Activated CD8-positive, alpha-beta memory T cell treated with anti-CD3 and anti-CD28 coated beads for 4 hours (primary cell): ENCODE data around the gene PRPF8.

ENCODE experiments used
- DNase-seq, 2 donors: peaks; one replicate each; pipeline ENCODE4 v3.0.0-alpha.2; 2020; ENCODE audit warnings: low read depth in 2 of 2

The PRPF8 gene

DNA sequence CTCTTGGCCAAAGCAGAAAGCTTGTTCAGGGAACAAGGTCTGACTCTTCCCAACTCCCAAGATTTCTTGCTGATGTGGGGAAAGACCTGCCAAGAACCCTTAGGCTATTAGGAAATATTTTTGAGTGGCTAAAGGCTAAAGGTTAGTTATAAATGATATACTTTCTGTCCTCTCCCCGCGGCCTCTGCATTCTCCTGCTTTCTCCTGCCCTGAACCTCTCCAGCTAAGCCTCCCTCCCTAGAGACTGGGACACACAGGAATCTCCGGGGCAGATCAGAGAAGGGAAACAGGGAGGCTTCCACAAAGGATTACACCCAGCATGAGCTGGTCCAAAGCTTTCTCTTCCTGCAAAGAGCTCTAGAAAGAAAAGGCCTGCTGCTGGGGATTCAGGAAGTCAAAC is 58.3 kb downstream of the PRPF8 start:
- DNase-seq, result no peak

DNA sequence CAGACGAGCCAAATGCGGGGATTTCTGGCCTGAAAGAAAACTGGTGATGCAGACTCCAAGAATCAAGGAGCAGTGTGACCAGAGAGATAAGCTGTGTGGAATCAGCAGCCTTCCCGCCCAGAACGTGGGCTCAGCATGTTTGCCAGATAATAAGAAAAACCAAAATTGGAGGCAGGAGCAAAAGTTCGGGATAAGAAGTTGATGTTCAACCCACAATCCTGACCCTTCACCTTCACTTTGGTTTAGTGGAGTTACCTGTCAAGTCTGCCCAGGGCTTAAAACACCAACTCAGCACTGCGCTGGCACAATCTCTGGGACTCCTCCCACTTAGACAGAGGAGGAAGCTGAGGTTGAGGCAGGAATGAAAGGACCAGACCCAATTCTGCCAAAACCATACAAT is 59.1 kb downstream of the PRPF8 start:
- no peak for DNase-seq

DNA sequence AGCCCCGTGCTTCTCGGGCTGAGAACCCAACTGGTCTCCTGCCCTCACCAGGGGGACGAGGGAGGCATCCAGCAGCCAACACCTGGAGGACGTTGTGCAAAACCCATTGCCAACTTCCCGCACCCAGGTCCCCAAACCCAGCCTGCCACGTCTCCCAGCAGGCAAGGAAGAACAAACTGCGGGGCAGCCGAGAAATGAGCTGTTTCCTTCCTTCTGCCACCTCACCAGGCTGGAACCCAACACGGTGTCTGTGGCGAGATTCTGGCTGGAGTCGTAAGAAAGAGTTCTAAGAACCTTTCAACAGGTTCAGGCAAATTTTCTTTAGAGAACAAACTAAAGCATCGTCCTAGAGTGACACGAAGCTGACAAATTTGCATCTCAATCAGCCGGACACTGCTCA is 59.6 kb downstream of the PRPF8 start:
- DNase-seq, result no peak

DNA sequence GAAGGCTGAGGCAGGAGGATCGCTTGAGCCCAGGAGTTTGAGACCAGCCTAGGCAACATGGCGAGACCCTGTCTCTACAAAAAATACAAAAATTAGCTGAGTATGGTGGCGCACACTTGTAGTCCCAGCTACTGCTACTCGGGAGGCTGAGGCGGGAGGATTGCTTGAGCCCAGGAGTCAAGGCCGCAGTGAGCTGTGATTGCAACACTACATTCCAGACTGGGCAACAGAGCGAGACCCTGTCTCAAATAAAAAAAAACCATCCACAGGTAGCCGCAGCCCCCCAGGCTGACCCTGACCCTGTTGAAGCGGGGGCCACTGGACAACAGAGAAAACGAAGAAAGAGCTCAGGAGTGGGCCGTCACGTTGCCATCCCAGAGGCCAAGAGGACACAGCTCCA is 60.0 kb downstream of the PRPF8 start:
- DNase-seq, result no peak

DNA sequence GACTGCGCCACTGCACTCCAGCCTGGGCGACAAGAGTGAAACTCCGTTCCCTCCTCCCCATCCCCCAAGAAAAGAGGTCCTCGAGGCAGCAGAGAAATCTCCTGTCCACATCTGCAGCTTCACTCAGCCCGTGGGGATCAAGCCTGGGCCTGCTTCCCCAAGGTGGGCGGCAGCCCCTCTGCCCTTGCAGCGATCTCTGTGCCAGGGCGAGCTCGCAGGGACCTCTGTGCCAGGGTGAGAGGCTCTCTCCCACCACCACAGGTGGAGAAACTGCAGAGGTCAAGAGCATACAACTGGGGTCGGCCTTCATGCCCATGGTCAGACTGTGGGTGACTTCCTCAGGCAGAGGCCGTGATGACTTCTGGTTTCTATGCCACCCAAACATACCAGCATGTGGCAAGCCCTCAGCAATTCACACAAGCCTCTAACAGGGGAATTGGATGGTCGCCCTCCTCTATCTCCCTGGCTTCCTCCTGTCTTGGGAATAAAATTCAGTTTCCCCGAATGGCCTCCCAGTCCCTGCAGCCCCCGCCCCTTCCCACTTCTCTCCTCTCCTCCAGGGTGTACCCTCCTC is 61.5 kb downstream of the PRPF8 start:
- no peak for DNase-seq

DNA sequence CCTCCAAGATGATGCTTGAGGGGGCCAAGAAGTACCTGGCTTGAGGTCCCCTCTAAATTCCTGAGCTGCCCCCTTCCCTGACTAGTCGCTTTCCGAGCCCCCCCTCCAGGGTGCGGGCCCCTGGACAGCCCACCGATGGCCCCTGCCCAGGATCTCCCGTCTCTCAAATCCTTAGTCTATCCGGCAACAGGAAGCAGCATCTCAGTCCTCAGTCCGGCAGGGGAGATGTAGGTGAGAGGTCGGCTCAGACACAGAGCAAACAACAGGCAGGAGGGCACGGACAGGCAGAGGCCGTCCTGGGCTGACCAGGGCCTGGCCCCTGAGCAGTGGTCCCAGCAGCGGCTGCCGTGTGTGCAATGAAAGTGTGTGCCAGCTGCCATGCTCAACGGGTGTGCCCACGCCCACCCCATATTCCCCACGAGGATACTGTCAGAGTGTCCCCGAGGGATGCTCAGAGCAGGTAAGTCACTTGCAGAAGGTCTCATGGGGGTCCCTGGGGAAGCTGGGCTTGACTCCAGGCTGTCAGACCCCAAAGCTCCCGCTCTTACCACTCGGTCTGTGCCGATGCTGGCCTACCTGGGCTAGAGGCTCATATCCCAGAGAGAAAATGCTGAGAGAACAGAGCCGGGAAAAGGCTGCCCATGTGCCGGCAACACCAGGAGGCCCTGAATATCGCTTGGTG is 63.3 kb downstream of the PRPF8 start:
- DNase-seq, result no peak

DNA sequence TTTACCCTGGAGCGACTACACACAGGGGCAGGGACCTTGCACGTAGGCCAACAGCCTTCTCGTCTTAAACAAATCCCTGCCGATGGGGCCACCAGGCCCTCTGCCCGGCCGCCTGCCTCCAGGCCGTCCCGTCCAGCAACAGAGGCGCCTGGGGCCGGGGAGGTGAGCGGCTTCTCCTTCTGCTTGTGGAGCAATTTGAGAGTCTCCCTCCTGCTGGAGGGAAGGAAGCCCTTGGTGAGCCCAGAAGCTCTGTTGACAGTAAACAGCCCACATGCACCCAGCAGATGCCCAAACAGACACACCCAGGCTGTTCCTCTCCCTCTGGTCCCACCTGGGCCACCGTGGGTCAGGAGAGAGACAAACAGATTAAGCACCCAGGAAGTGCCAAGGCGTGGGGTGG is 64.2 kb downstream of the PRPF8 start:
- no peak for DNase-seq

DNA sequence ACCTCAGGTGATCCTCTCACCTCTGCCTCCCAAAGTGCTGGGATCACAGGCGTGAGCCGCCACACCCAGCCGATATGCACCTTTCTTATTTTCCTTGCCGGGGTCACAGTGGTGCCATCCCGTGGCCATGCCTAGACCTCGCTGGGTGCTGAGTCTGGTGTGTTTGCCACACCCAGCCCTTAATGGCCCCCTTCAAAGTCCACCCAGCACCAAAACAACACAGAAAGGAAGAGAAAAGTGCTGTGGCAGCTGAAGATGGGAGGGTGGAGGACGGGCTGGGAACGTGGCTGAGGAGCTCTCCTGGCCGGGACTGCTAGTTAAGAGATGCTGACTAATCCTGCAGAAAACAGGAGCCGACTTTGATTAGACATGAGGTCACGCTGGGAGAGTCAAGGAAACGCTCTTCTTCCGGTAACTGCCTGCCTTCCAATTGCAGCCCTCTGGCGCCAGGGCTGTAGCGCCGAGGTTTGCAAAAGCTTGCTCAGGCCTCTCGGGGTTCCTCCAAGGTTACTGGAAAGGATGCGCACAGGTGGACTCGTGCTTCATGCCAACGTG is 67.0 kb downstream of the PRPF8 start:
- DNase-seq, result no peak

DNA sequence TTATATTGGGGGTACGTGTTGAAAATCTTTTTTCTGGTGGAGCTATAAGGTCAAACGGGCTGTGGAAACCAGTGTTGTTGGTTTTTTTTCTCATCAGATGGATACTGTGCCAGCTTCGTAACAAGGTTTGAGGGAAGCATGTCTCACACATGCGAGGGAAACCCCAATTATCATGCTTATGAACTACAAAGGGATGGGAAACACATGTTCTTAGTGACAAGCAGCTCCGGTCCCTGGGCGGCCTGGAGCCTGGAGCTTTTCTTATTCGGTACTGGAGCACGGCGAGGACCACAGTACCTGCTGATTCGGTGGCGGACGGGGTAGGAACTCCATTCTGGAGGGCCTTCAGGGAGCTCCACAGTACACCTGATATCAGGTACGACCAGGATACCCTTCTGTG is 68.6 kb downstream of the PRPF8 start:
- DNase-seq, result no peak

DNA sequence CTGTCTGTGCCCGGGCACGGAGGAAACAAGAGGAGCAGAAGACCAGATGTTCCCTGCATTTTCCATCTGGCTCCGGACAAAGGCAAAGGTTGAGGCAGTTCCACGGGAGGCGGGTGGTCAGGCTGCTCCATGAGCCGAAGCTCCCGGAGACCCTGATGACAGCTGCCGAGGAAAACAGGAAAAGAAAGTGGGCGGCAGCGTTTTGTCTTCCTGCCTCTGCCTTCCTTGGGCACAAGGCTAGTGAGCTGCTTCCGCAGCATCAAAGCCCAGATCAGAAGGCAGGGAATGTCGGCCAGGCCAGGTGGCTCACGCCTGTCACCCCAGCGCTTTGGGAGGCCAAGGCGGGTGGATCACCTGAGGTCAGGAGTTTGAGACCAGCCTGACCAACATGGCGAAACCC is 72.3 kb downstream of the PRPF8 start:
- DNase-seq, result no peak

DNA sequence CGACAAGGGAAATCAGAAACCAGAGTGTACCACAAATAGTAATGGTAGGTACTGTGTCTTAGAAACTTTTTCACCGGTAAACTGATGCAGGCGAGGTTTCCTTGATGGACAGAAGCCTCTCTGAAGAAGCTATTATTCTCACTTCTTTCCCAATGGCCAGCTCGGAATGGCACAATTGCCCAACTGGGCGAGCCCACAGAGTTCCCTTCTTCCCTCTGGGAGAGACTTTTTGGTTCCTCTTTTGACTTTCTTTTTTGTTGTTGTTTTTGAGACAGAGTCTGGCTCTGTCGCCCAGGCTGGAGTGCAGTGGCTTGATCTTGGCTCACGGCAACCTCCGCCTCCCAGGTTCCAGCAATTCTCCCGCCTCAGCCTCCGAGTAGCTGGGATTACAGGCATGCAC is 73.0 kb downstream of the PRPF8 start:
- DNase-seq, result no peak

DNA sequence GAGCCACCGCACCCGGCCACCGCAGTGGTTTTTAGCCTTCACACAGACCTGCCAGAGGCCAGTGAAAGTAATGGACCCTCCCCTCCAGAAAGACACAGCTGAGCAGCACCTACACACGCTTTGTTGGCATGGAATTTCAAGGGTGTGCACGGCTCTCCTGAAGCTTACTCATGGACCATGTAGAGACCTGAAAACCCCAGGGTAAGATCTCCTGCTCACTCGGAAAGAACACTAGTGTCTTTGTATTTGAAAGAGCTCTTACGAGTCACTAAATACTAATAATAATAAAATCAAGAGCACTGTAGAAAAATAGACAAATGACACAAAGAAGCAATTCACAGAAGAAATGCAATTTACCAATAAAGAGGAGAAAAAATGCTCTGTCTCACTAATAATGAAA is 76.0 kb downstream of the PRPF8 start:
- no peak for DNase-seq

DNA sequence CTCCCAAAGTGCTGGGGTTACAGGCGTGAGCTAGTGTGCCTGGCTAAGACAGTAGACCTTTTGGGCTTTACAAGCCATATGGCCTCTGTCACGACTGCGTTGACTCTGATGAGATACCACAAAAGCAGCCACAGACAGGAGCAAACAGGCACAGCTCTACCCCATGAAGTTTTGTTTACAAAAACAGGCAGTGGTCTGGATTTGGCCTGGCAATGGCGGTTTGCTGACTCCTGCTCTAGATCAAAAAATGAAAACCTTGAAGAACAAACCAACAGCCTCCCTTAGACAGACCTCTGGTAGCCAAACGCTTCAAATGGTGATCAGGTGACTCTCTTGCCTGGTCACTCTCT is 76.7 kb downstream of the PRPF8 start:
- no peak for DNase-seq

DNA sequence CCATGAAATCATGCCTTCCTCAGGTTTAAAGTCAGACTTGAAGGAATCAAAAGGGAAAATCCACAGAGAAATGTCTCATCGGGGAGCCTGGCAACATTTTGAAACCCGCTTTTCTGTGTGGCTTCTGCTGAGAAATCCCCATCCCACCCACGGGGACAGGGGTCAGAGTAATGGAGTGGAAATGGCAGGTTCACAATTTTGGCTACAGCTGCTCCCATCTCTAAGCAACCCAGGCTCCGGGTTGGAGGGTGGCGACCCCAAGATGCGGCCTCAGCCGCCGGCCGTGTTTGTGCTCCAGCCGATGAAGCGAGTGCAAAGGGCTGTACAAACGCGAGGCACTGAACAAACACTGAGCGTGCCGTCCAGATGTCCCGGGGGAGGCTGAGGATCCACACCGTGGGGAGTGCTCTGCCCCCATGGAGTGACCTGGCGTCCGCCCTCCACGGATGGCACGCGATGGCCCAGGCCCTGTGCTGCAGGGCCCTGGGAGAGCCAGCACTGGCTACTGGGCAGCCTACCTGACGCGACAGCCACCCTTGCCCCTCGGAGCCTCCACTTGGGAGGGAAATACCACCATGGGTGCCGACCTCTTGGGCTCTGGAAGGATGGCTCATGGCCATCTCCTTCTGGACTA is 78.2 kb downstream of the PRPF8 start:
- DNase-seq, result no peak

DNA sequence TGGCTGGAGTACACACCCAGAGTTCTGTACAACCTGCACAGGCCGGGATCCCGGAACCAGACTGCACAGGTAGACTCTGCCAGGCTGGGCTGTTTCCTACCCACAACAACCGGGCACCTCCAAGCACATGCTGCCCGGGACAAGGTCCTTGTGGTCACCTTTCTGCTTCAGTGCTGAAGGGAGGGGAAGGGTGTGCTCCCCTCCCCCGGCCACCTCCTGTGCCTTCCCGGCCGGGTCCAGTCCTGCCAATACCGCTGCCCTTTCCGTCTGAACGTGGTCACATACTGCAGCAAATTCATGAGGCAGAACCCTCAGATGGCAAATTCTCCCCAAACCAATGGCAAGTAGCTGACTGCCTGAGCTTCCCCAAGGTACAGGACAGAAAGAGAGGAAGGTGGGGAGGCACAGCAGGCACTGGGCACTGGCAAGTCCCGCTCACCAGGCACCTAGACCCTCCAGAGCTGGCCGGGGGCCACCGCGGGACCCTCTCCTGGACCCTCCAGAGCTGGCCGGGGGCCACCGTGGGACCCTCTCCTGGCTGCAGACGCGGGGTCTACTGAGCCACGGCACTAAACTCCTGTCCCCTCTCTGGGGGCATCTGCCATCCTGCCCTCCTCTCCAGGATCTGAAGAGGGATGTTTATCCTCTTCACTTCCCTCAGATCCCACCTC is 78.9 kb downstream of the PRPF8 start:
- DNase-seq, result no peak

DNA sequence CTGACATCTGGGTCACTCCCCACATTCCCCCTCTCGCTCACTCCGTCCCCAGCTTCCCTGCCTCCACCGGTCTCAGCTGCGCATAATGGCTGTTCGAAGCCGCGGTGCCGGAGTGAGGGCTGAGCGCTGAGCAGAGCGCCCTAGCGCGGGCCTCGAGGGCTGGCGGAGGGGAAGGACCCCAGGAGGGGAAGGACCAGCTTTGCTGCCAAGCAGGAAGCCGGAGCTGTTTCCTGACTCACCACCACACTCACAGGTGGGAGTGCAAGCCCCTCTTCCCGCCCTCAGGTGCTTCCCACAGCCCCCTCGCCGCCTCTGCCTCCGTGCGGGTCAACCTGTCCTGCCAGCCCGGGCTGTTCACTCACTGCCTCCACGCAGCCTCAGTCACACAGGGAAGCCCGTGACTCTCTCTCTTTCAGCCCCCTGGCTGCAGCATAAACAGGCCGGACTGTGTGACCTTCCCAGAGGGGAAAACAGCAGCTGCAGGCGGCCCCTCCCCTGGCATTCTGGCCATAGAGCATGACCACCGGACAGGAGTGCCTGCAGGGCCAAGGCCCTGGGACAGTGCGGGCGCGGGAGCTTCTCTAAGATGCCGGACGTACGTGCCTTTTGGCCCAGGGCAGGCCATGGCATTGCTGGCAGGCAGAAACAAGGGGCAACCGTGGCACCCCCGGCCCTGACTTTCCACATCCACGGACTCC is 79.7 kb downstream of the PRPF8 start:
- DNase-seq, result no peak

DNA sequence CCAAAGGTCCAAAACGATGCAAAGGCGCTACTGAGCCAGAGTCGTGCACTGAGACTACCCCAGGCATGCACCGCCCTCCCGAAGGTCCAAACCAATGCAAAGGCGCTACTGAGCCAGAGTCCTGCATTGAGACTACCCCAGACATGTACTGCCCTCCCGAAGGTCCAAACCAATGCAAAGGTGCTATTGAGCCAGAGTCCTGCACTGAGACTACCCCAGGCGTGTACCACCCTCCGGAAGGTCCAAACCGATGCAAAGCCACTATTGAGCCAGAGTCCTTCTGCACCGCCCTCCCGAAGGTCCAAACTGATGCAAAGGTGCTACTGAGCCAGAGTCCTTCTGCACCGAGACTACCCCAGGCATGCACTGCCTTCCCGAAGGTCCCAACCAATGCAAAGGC is 83.1 kb downstream of the PRPF8 start:
- DNase-seq, result no peak
